Measurements from ENCODE around the gene MAP3K20.
"Not testable (repeated sequence)": the region's sequence is repeated elsewhere in the genome, so short reads cannot be mapped to it uniquely, and the experiment has no call there.

MAP3K20 gene

DNA sequence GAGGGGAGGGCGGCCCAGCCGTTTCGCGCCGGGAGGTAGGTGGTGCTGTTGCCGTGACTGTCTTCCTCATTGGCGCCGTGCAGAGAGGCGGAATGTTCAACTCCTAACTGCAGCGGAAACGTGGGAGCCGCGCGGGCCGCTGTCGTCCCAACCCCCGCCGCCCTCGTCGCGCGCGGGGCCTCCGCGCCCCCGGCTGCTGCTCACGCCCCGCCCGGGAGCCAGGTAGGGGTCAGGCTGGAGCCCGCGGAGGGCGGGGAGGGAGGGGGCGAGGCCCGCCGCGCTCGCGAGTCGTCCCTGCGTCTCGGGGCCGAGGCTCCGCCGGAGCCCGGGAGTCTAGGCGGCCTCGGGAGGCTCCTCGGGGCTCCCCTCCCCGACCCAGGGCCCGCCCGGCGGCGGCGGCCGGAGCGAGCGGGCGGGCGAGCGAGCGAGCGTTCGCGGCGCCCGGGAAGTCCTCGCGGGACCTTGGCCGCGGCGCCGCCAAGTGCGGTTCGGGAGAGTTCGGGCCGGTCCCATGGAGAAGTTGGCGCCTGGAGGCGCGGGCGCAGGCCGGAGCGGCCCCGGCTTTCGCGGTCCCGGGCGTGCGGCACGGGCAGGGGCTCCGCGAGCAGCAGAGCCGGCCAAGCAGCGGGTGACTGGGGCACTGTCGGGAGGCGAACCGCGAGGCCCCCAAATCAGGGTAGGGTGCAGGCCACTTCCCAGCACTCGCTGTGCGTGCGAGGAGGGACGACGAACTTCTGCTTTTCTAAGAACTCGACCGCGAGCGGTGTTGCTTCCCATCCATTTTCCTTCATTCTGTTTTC, at the start of gene MAP3K20:
MAP3K20 (plus strand) TSS at position 66 of the 800 bp plus-strand sequence. CDS start 15,186 bp downstream, outside the sequence.
- peak; percentile 25 for DNase-seq (ENCODE audit: low read depth)

DNA sequence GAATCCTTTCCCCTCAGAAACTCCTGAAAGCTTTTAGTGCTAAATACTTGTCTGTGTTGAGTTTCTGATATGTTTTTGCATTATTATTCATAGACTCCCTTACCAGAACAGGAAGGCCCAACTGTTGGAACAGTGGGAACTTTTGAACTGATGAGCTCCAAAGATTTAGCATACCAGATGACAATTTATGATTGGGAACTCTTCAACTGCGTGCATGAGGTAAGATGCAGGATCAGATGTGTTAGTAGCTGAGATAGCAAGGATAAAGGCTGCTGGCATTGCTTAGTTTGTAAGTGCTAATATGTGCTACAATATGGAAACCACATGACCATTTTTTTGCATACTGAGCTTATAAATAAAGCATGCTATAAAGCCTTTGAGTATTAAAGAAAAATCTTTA, 49.2 kb upstream of the MAP3K20 start:
- no peak for DNase-seq (ENCODE audit: low read depth)

DNA sequence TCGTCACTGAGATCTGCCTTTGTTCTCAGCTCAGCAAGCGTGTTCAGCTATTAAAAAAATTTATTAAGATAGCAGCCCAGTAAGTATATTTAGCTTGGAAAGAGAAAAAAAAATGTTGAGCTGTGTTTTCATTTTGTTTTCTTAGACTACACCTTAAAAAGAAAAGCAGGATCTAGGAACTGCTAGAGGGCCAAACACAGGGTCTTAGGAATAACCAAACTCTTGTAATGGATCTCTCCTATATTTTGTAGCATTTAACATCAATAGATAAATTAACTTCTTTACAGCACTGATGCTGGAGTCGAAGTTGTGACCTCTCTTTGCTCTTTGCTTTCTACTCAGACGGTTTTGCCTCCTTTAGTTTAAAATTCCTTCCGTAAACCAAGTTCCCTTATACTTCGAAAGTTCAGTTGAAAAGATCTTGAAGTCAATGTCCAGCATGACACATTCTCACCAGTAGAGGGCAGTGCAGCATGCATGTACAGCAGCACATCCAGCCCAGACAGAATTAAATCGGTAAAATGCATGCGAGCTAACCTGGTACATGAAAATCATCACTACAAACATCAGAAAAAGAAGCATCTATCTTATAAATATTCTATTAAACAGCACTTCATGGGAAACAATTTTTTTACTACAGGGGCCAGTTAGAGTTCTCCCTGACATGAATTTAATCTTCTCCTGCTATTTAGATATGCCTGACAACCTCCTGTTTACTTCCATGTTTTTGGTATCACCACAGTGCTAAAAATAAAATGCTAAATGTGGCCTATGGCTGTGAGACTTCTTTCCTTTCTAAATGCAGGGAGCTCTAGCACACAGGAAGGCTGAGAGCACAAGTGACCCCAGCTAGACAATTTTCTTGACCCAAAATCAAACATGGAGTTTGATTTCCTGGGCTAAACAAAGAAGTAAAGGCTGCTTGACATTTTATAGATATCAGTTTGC, 48.2 kb upstream of the MAP3K20 start:
- peak; percentile 39 for DNase-seq (ENCODE audit: low read depth)

DNA sequence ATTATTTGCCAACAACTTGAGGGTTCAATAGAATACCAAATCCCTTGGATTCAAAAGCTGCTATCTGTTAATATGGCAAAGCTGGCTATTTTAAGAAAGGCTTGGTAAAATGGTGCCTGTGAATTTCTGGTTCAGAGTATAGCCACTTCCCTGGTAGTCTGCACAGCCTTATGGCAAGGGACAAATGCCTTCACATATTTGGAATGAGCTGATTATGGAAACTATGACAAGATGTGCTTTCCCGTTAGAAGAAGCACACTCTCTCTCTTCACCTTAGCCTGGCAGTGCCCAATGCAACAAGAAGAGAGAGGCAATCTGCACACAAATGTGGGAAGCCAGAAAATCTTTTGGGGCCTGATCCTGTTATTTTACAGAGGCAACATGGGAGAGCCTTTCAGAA, 47.5 kb upstream of the MAP3K20 start:
- no peak for DNase-seq (ENCODE audit: low read depth)

DNA sequence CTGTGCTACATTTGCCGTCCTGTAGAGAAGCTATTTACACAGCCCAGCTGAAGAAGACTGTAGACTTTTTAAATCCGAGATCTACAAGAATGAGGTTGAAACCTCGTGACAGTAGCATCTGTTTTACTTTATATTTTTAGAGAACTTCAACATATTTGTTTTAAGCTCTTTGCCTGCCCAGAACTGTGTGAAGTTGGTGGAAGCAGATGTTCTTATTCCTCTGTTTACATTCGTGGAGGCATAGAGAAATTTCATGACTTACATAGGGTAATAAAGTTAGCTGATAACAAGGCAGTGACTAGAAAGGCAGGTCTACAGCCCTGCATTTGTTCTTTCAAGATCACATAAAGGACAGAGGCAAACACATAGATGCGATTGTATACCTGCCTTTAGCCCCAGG, 47.0 kb upstream of the MAP3K20 start:
- DNase-seq (ENCODE audit: low read depth): no peak

DNA sequence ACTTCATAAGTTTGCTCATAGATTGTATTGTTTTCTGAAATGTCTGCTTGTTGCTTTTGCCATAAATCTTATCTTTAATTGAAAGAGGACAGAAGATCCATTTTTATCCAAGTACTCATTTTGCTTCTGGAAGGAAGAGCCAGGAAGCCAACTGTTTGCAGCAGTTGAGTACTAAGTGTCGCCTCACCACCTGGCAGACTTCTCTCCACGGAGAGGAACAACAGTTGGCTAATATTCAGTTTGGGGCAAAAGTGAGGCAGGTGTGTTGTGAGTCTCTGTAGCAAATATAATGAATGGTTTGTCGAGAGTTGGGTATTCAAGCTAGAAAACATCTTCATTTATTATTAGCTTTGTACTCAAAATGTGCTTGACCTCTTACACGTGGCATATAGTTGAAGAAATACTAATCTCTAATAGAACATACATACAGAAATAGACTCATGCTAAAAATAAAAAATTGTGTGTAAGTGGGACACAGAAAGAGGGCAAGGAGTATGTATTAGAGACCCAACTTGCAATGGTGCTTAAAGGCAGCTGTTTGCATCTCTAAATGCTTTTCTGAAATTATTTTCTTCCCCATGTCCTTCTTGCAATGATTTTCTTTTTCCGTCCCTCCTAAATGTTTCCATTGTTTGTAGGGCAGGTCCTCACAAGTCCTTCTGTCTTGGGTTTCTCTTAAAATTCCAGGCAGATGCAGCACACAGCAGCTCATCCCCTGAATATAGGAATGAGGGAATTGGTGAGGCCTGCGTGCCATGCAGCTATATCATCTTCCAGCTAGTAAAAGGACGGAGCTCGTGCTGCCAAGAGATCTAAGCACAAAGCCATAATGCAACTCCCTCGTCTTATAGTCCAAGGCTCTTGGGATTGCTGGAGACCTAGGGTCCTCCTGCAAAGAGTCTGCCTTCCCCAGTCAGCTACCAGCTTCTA, 44.8 kb upstream of the MAP3K20 start:
- no peak for DNase-seq (ENCODE audit: low read depth)

DNA sequence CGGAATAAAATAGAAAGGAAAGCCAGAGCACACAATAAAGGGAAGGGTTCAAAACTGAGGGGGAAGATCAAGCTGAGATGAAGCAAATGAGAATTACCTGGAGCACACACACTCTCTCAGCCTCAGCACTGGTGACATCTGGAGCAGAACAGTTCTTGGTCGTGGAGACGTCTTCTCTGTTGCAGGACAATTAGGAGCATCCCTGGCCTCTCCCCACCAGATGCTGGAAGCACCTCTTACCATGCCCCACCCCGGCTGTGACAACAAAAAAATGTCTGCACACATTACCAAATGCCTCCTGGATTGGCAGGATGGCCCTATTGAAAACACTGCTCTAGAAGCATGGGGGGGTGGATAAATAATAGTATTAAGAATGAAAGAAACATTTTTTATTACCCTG, 43.6 kb upstream of the MAP3K20 start:
- DNase-seq (ENCODE audit: low read depth): no peak

DNA sequence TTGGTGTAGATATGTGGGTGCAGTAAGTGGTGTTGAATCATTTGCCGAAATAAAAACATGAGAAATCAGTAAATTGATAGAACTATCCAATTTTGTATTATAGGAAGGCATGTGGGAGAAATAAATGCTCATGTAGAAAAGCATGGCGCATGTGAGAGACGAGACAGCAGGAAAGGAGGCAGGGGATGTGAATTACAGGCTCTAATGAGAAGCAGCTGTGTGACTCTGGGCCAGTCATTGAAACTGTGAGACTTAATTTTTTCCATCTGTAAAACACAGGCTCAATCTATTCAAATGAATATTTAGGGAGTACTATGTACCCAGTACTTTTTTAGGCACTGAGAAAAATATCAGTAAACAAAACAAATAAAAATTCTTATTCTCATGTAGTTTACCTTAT, 42.6 kb upstream of the MAP3K20 start:
- DNase-seq (ENCODE audit: low read depth): no peak

DNA sequence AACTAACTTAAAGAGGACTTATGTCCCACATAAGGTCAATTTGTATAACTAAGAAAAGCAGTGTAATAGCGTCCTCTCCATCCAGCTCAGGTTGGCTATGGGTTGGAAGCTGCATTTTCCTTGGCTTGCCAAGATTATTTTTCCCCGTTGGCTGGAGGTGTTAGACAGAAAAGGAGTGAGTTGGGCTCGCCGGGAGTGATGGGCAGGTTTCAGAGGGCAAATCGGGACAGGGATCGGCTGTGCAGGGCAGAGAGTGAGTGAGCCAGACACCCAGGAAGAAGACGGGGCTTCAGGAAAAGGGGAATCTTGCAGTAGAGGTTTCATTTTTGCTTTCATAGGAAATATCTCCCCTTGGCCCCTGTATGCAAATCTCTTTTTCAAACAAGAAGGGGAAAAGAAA, 41.5 kb upstream of the MAP3K20 start:
- DNase-seq (ENCODE audit: low read depth): no peak

DNA sequence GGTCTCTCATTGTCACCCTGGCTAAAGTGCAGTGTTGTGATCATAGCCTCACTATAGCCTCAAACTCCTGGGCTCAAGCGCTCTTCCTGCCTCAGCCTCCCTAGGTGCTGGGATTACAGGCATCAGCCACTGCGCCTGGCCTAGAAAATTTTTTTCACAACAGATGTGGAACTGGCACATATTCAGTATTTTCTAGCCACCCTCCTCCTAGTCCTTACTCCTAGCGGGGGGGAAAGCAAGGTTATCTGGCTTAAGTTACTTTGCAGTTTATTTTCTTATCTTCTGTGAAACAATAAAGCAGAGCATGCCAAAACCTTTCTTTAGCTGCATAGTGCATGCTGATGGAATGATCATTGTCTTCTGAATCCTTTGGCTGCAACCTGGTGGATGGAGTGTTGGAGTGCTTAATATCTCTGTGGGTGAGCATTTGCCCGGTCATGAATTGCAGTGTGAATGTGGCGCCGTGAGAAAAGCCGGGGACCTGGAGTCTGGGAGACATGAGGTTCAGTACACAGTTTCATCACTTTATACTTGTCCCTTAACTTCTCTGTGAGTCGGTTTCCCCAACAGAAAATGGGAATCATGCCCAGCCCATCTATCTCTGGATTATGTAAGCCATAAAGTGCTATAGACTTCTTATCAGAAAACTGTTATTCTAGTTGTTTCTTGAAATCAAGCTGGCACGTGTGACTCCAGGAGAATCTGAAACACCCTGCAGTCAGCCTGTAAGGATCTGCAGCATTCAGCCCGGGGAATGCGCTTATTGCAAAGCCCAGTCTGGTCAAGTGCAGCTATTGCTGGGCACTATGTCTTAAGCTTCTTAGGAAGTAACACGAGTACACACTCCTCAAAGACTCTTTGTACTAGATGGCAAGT, 38.2 kb upstream of the MAP3K20 start:
- DNase-seq (ENCODE audit: low read depth): no peak

DNA sequence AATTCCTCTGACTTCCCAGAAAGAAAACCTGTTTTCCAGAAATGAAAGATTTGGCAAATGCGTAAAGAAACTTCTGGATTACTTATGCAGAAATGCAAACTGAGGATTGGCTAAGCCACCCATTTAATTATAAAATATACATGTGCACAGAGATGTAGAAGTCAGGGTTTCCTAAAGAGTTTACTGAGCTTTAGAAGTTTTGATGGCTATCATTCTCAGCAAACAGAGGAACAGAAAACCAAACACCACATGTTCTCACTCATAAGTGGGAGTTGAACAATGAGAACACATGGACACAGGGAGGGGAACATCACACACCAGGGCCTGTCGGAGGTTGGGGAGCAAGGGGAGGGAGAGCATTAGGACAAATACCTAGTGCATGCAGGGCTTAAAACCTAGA, 37.4 kb upstream of the MAP3K20 start:
- DNase-seq (ENCODE audit: low read depth): not testable (repeated sequence)

DNA sequence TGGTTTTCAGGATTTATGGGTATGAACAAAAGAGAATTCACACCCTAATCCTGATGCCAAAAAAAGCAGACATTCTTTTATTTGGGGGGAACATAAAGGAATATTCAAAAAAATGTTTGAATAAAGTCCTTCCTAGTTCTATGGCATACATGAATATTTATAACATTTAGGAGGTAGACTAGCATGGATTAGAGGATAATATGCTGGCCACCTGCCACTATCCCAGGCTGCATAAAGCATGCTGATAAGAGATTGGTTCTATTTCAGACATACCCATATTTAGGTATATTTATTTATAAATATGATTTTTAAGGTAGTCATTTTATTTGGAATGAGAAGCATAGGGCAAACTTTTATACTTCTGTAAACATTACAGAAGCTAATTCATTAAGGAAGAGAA, 34.9 kb upstream of the MAP3K20 start:
- no peak for DNase-seq (ENCODE audit: low read depth)

DNA sequence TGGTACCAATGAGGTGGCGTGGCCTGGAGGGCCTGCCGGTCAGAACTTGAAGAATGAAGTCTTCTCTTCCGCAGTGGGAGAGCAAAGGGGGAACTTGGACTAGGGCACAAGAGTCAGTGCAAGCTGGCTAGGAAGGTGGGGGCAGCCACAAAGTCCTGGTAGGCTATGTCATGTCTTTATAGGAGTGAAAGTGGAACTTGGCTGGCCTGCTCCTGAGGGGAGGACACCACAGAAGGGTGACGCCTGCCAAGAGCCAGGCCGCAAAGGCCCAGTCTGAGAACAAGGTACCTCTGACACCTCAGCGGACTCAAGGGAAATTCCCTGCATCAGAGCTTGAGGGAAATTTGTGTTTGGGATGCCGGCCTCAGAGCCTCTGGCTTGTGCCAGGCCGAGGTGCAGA, 32.2 kb upstream of the MAP3K20 start:
- DNase-seq (ENCODE audit: low read depth): no peak

DNA sequence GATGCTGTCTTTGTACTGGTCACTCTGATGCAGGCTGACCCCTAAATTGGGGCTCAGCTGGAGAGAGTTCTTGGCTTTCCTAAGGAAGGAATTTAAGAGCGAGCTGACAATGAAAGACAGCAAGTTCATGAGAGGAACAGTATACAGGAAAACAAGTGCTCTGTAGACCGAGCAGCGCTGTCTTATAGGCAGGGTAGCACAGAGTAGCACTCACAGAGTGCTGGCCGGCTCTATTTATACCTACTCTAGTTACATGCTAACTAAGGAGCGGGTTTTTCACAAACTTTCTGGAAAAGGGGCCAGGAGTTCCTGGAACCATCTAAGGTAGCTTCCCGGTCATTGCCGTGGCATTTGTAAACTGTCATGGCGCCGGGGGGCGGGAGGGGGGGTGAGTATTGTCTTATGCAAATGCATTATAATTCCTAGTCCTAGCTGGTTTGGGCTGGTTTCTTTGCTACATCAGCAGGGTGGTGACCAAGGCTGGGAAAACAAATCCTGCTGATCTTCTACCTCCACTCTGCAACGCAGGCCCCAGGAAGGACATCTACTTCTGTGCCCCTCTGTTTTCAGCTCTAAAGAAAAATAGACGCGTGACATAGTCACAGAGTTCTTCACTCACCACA, 31.6 kb upstream of the MAP3K20 start:
- no peak for DNase-seq (ENCODE audit: low read depth)

DNA sequence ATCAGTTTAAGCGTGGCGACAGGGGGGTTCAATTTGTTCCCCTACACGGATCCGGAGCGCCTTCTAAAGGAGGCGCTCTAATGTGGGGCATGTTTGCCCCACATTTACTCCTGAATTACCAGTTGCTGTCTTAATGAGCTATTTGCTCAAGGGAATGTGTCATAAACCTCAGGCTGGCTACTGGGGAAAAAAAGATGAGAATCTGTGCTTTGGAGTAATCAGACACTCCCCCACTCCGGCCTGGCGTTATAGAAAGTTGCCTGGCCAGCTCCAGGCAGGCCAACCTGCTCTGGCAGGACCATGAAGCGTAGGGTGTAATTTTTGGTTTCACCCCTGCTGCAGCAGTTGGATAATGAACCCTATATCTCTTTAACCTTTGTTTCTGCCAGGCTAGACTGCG, 31.0 kb upstream of the MAP3K20 start:
- no peak for DNase-seq (ENCODE audit: low read depth)

DNA sequence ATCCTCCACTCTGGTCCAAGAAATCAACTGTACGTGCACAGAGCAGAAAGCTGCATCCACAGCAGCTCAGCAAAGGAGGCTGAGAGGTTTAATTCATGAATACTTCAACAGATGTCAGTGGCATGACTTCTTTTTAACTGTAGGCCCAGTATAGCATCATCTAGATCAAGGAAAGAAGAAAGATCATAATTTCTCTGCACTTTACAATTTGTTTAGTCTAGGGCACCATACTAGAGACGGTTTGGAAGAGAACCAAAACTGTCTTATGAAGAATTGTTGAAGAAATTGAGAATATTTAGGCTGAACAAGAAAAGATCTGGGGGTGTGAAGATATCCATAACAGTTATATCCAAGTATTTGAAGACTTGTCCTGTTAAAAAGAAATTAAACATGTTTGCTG, 30.5 kb upstream of the MAP3K20 start:
- DNase-seq (ENCODE audit: low read depth): no peak

DNA sequence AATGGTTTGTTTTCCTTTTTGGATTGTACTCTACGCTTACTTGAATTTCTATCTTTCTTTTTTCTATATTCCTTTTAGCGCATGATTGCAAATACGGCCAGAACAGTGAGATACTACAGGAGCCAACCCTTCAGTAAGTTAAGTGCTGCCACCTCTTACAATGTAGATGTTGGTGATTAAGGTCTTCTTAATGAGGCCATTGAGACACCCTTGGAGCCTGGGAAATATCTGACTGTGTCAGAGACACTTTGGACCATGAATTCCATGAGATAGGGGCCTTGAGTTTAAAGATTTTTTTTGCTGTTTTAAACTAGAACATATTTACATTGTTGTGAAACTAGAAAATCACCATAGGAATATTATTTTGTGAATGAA, 27.1 kb upstream of the MAP3K20 start:
- no peak for DNase-seq (ENCODE audit: low read depth)

DNA sequence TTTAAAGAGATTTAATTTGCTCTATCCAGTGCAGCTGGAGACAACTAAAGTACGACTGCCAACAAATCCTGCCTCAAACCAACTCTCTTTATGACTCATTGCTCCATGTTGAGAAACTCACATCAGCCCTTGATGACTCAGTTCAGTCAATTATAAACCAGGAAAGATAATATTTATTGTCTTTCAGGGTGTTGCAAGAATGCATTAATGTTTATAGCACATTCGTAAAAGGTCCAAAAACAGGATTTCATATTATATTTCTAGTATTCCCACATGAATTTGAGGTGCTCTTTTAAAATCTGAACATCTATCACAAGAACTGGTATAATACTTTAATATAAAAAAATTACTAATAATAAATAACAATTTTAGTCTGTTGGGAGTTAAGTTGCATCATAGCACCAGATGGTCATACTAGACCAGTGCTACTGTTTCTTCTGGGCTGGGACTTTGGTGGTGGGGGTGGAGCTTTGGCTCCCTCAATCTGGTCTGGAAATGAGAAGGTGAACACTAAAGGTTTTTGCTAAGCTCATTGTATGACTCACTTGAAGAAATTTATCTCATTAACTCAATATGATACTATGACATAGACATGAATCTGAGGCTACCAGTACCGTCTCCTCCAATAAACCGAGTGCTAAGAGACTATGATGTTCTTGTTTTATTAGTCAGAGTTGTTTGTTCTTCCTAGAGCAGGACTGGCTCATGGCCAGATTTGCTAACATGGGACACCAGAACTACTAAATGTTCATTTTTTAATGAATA, 26.6 kb upstream of the MAP3K20 start:
- no peak for DNase-seq (ENCODE audit: low read depth)

DNA sequence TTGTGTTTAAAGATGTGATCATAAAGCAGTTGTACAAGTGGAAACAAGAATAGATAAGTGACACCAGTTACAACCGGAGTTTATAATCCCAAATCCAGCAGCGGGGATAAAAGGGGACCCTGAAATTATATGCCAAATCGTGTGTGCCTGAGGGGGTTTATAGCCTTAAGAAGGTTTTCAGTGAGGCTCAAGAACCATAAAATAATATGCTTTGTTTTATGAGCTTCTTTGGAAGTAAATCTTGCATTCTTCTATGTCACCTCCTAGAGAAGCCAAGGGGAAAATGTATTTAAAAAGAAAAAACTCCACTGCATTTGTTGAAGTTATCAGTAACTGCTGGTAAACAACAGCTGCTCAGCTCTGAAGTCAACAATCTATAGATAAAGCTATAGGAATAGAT, 25.8 kb upstream of the MAP3K20 start:
- DNase-seq (ENCODE audit: low read depth): no peak

DNA sequence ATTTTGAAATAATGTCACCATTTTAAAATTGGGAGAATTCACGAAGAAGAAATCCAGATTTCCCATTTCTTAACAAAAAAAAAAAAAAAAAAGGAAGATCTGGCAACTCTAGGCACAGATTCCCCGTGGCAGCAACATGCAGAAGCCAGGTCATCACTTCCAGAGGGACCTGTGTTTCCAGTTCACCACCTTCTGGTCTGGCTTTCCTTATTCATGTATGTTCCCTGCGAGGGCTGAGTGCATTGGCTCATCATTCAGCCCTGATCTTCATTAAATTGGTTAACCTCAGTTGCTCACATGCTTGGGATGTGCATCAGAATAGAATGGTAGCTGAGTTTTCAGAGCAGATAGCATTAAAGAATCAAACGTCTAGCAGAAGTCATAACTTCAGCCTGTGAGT, 25.0 kb upstream of the MAP3K20 start:
- no peak for DNase-seq (ENCODE audit: low read depth)
